Eye (tissue), 1 donor: ENCODE data around the gene MRPL57.
"Not testable (repeated sequence)": the region's sequence is repeated elsewhere in the genome, so short reads cannot be mapped to it uniquely, and the experiment has no call there.

Source experiments
- DNase-seq: peaks from one replicate; pipeline ENCODE4 v3.0.0-alpha.2; 2015

The MRPL57 gene

GRCh38 chr13:21176215-21176981, at the start of gene MRPL57, which contains the start of gene SKA3:
Gene MRPL57 (plus strand): TSS chr13:21176658. CDS start chr13:21176917, 259 bp downstream.
Gene SKA3 (minus strand): TSS chr13:21176552. CDS start chr13:21176477, 75 bp downstream.
- peak; percentile 98 for DNase-seq

GRCh38 chr13:21130116-21130515, 46.3 kb upstream of the MRPL57 start:
- no peak for DNase-seq

GRCh38 chr13:21133077-21133476, 43.4 kb upstream of the MRPL57 start:
- DNase-seq = no peak

GRCh38 chr13:21134475-21134874, 42.0 kb upstream of the MRPL57 start:
- no peak for DNase-seq

GRCh38 chr13:21135833-21136232, 40.6 kb upstream of the MRPL57 start:
- not testable (repeated sequence) for DNase-seq

GRCh38 chr13:21137696-21138095, 38.8 kb upstream of the MRPL57 start:
- no peak for DNase-seq

GRCh38 chr13:21138561-21138960, 37.9 kb upstream of the MRPL57 start:
- peak; percentile 9 for DNase-seq

GRCh38 chr13:21139374-21139773, 37.1 kb upstream of the MRPL57 start:
- no peak for DNase-seq

- no peak for DNase-seq
These were observed 33.7 kb upstream of the MRPL57 start for GRCh38 chr13:21142766-21143165.

- no peak for DNase-seq
These were observed 28.6 kb upstream of the MRPL57 start for GRCh38 chr13:21147827-21148226.

GRCh38 chr13:21148557-21149258, 27.8 kb upstream of the MRPL57 start:
- no peak for DNase-seq

GRCh38 chr13:21149568-21149967, 26.9 kb upstream of the MRPL57 start:
- DNase-seq = peak; percentile 5

- DNase-seq = no peak
These were observed 26.4 kb upstream of the MRPL57 start for GRCh38 chr13:21150013-21150412.

- DNase-seq = no peak
These were observed 24.1 kb upstream of the MRPL57 start for GRCh38 chr13:21152251-21152899.

GRCh38 chr13:21164631-21165030, 11.8 kb upstream of the MRPL57 start:
- no peak for DNase-seq

- not testable (repeated sequence) for DNase-seq
These were observed 10.9 kb upstream of the MRPL57 start for GRCh38 chr13:21165606-21166005.

- DNase-seq = no peak
These were observed 5.0 kb upstream of the MRPL57 start for GRCh38 chr13:21171420-21171819.

GRCh38 chr13:21173767-21174166, 2.7 kb upstream of the MRPL57 start:
- DNase-seq = not testable (repeated sequence)

GRCh38 chr13:21175656-21176214, 723 bp upstream of the MRPL57 start:
- no peak for DNase-seq

- DNase-seq = no peak
These were observed 475 bp downstream of the MRPL57 start for GRCh38 chr13:21176982-21177284.

GRCh38 chr13:21181671-21182070, 5.2 kb downstream of the MRPL57 start:
- no peak for DNase-seq

GRCh38 chr13:21186410-21186809, 10.0 kb downstream of the MRPL57 start:
- not testable (repeated sequence) for DNase-seq

GRCh38 chr13:21194756-21195155, 18.3 kb downstream of the MRPL57 start:
- DNase-seq = not testable (repeated sequence)
